Measurements from ENCODE around the gene CEP128.

Gene CEP128

GRCh38 chr14:80699861-80700260, 241.7 kb downstream of the CEP128 start:
- no peaks in the 10 kb centered on the region for H3K9me3 ChIP-seq (ENCODE audit: control insufficient read depth, insufficient read depth, low read length)
- no peak overlapping the region for H3K4me3 ChIP-seq (ENCODE audit: low read length)
- no peaks in the 10 kb centered on the region for H3K9me2 ChIP-seq (replicated peaks; ENCODE audit: control insufficient read depth, low read length)
- no peaks in the 10 kb centered on the region for H3K79me2 ChIP-seq (ENCODE audit: control insufficient read depth, low read length)
- H3K4me2 ChIP-seq (ENCODE audit: low read length), result no peak overlapping the region
- no peaks in the 10 kb centered on the region for H3K36me3 ChIP-seq (ENCODE audit: control insufficient read depth, low read length)
- H3F3A ChIP-seq (ENCODE audit: control insufficient read depth, insufficient read depth), result no peaks in the 10 kb centered on the region
- no peaks in the 10 kb centered on the region for H3K27me3 ChIP-seq (ENCODE audit: control insufficient read depth, low read length)
- no peaks in the 10 kb centered on the region for H4K20me1 ChIP-seq (ENCODE audit: control insufficient read depth, insufficient read depth, low read depth, low read length)
- TF ChIP-seq, protein P1, sequence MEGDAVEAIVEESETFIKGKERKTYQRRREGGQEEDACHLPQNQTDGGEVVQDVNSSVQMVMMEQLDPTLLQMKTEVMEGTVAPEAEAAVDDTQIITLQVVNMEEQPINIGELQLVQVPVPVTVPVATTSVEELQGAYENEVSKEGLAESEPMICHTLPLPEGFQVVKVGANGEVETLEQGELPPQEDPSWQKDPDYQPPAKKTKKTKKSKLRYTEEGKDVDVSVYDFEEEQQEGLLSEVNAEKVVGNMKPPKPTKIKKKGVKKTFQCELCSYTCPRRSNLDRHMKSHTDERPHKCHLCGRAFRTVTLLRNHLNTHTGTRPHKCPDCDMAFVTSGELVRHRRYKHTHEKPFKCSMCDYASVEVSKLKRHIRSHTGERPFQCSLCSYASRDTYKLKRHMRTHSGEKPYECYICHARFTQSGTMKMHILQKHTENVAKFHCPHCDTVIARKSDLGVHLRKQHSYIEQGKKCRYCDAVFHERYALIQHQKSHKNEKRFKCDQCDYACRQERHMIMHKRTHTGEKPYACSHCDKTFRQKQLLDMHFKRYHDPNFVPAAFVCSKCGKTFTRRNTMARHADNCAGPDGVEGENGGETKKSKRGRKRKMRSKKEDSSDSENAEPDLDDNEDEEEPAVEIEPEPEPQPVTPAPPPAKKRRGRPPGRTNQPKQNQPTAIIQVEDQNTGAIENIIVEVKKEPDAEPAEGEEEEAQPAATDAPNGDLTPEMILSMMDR (IDR thresholded peaks at IDR 0.05; ENCODE audit: low read depth, low read length, poor library complexity, severe bottlenecking), result no peak
- TF ChIP-seq EZH2phosphoT487 (IDR thresholded peaks at IDR 0.05; ENCODE audit: borderline replicate concordance, low read length), result no peak
- no peaks in the 10 kb centered on the region for H3K4me1 ChIP-seq (ENCODE audit: control insufficient read depth, low read length)
- no peak overlapping the region for H3K27ac ChIP-seq (ENCODE audit: low read depth, low read length)

DNA sequence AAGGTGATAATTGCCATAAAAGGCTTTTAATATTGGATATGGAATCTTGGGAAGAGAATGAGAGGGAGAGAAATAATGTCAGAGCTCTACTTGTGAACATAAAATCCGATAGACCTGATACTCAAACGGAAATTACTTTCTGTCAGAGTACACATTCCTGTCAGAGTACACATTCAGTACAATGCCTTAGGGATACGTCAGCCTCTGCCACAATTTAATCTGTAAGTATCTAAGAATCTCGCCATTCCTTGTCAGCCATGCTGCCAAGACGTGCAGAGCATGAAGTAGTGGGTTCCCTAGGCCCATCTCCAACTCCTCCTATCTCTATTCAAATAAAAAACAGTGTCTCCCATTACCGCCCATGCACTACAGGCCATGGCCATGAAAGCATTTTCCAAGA, 242.6 kb downstream of the CEP128 start:
- H4K20me1 ChIP-seq (ENCODE audit: control insufficient read depth, insufficient read depth, low read depth, low read length), result no peaks in the 10 kb centered on the region
- no peaks in the 10 kb centered on the region for H3K4me1 ChIP-seq (ENCODE audit: control insufficient read depth, low read length)
- no peaks in the 10 kb centered on the region for H3K9me3 ChIP-seq (ENCODE audit: control insufficient read depth, insufficient read depth, low read length)
- TF ChIP-seq EZH2phosphoT487 (IDR thresholded peaks at IDR 0.05; ENCODE audit: borderline replicate concordance, low read length), result no peak
- TF ChIP-seq, protein P1 (IDR thresholded peaks at IDR 0.05; ENCODE audit: low read depth, low read length, poor library complexity, severe bottlenecking), result no peak
- H3K27me3 ChIP-seq (ENCODE audit: control insufficient read depth, low read length), result no peaks in the 10 kb centered on the region
- no peaks in the 10 kb centered on the region for H3K79me2 ChIP-seq (ENCODE audit: control insufficient read depth, low read length)
- no peak overlapping the region for H3K4me2 ChIP-seq (ENCODE audit: low read length)
- H3K27ac ChIP-seq (ENCODE audit: low read depth, low read length), result no peak overlapping the region
- no peak overlapping the region for H3K4me3 ChIP-seq (ENCODE audit: low read length)
- H3K9me2 ChIP-seq (replicated peaks; ENCODE audit: control insufficient read depth, low read length), result no peaks in the 10 kb centered on the region
- H3K36me3 ChIP-seq (ENCODE audit: control insufficient read depth, low read length), result no peaks in the 10 kb centered on the region
- H3F3A ChIP-seq (ENCODE audit: control insufficient read depth, insufficient read depth), result no peaks in the 10 kb centered on the region

DNA sequence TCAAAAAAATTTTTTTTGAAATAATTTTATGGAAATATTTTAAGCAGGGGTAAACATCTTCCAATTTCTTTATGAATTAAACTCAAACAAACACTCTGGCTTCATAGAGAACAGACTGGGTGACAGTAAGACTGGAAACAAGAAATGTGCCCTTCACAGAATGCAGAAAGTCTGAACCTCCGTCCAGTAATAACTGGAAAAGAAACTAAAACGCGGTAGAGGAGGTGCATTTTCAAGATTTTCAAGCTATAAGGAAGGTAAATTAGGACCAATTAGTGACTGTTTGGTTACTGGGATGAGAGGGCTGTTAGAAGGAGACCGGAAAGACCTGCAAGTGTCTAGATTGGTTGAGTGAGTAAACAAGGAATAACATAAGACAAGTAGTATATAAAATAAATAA, 245.7 kb downstream of the CEP128 start:
- Histone ChIP-seq H4K20me1 (ENCODE audit: control insufficient read depth, insufficient read depth, low read depth, low read length) (no peaks in the 10 kb centered on the region), H3K27ac (ENCODE audit: low read depth, low read length) (no peak overlapping the region), H3K9me2 (replicated peaks; ENCODE audit: control insufficient read depth, low read length) (no peaks in the 10 kb centered on the region), H3F3A (ENCODE audit: control insufficient read depth, insufficient read depth) (no peaks in the 10 kb centered on the region), H3K27me3 (ENCODE audit: control insufficient read depth, low read length) (no peaks in the 10 kb centered on the region), H3K79me2 (ENCODE audit: control insufficient read depth, low read length) (no peaks in the 10 kb centered on the region), H3K4me1 (ENCODE audit: control insufficient read depth, low read length) (no peaks in the 10 kb centered on the region), H3K4me3 (ENCODE audit: low read length) (no peak overlapping the region), H3K36me3 (ENCODE audit: control insufficient read depth, low read length) (no peaks in the 10 kb centered on the region), H3K9me3 (ENCODE audit: control insufficient read depth, insufficient read depth, low read length) (no peaks in the 10 kb centered on the region), H3K4me2 (ENCODE audit: low read length) (no peak overlapping the region)
- no peak for TF ChIP-seq EZH2phosphoT487 (IDR thresholded peaks at IDR 0.05; ENCODE audit: borderline replicate concordance, low read length)
- TF ChIP-seq, protein P1 (IDR thresholded peaks at IDR 0.05; ENCODE audit: low read depth, low read length, poor library complexity, severe bottlenecking), result no peak

- Histone ChIP-seq H3K9me3 (ENCODE audit: control insufficient read depth, insufficient read depth, low read length) (no peaks in the 10 kb centered on the region), H3K27me3 (ENCODE audit: control insufficient read depth, low read length) (no peaks in the 10 kb centered on the region)
- no peak for TF ChIP-seq EZH2phosphoT487 (IDR thresholded peaks at IDR 0.05; ENCODE audit: borderline replicate concordance, low read length)
- TF ChIP-seq, protein P1 (IDR thresholded peaks at IDR 0.05; ENCODE audit: low read depth, low read length, poor library complexity, severe bottlenecking), result no peak
These were observed 248.6 kb downstream of the CEP128 start for GRCh38 chr14:80692903-80693302.

More at GRCh38 chr14:80692903-80693302, 248.6 kb downstream of the CEP128 start:
- Histone ChIP-seq H4K20me1 (ENCODE audit: control insufficient read depth, insufficient read depth, low read depth, low read length) (no peaks in the 10 kb centered on the region), H3K4me3 (ENCODE audit: low read length) (no peak overlapping the region), H3K27ac (ENCODE audit: low read depth, low read length) (no peak overlapping the region), H3K4me2 (ENCODE audit: low read length) (no peak overlapping the region), H3F3A (ENCODE audit: control insufficient read depth, insufficient read depth) (no peaks in the 10 kb centered on the region), H3K4me1 (ENCODE audit: control insufficient read depth, low read length) (no peaks in the 10 kb centered on the region), H3K36me3 (ENCODE audit: control insufficient read depth, low read length) (no peaks in the 10 kb centered on the region), H3K9me2 (replicated peaks; ENCODE audit: control insufficient read depth, low read length) (no peaks in the 10 kb centered on the region), H3K79me2 (ENCODE audit: control insufficient read depth, low read length) (no peaks in the 10 kb centered on the region)
